ENCODE results near the gene TMEM47. TPM values are rescaled to one million over a fixed set of nuclear protein-coding genes. Genes with fewer than 3 reads are reported as not detected.
A peak's percentile ranks its signal among the peaks of the same experiment; 100 is the strongest.

TMEM47 gene
- total and polyA plus RNA-seq, 2 of the 8 experiments (the other 6 are each of a cell fraction or from before 2014, with no cell fraction given), result 24.8 to 28.5 TPM

DNA sequence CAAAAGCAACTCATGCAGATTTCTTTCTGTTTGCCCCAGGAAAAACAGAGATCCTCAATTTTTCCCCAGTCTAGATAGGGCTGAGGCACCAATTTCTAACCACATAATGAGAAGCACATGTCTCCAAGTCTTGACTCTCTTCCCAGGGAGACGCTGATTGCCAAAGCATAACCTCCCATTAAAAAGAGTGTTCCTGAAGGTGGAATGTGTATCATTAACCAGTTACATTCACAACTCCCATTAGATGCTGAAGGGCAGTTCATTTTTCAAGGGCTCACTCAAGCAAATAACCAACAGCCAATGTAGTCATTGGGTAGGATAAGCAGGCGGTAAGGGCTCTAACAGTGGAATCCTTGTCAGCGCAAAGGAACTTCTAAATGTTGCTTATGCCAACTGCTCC lies 27.5 kb downstream of the TMEM47 start:
- Histone ChIP-seq H3K4me1 (replicated peaks in 1 of 4; ENCODE audit: control insufficient read depth in 3 of 4, insufficient read depth in 4 of 4, low read length in 3 of 4) (no peaks in the 10 kb centered on the region), H2BK5ac (ENCODE audit: low read depth, low read length) (no peak overlapping the region), H2BK15ac (ENCODE audit: low read length) (no peak overlapping the region), H3K27ac (ENCODE audit: low read depth, low read length) (no peak overlapping the region), H4K20me1 (replicated peaks in 1 of 2; ENCODE audit: control insufficient read depth in 1 of 2, insufficient read depth in 2 of 2, low read length in 2 of 2) (no peaks in the 10 kb centered on the region), H3K23ac (ENCODE audit: insufficient read length) (no peak overlapping the region), H2AK5ac (ENCODE audit: low read depth, low read length) (no peak overlapping the region), H3K9me3 (ENCODE audit: insufficient read depth in 2 of 2, low read depth in 1 of 2, low read length in 1 of 2) (no peaks in the 10 kb centered on the region), H2AFZ (ENCODE audit: low read length) (no peak overlapping the region), H3K36me3 (ENCODE audit: control insufficient read depth in 2 of 4, insufficient read depth in 4 of 4, low read length in 3 of 4) (peaks cover 0 to 3% (median 0%) of the 10 kb centered on the region in 4 experiments; a peak in 1 of 8 replicates), H2BK12ac (ENCODE audit: low read depth, low read length) (no peak overlapping the region), H2BK120ac (replicated peaks; ENCODE audit: low read depth, low read length) (no peak overlapping the region), H3K14ac (ENCODE audit: insufficient read length) (no peak overlapping the region), H3K27me3 (replicated peaks in 1 of 4; ENCODE audit: control insufficient read depth in 3 of 4, extremely low read depth in 1 of 4, insufficient read depth in 3 of 4, low read length in 3 of 4) (no peaks in the 10 kb centered on the region), H3K23me2 (ENCODE audit: low read depth, low read length) (no peaks in the 10 kb centered on the region), H3K18ac (ENCODE audit: extremely low read depth, low read length) (no peak overlapping the region), H3K56ac (replicated peaks; ENCODE audit: insufficient read length, low read depth, low read length) (no peak overlapping the region), H3K4ac (replicated peaks; ENCODE audit: insufficient read length, low read depth, low read length) (no peak overlapping the region), H3K79me1 (ENCODE audit: low read depth, low read length) (no peaks in the 10 kb centered on the region), H3K4me3 (ENCODE audit: extremely low read depth in 1 of 4, insufficient read depth in 2 of 4, low read depth in 3 of 4, low read length in 4 of 4) (no peak overlapping the region), H3K9ac (replicated peaks in 1 of 4; ENCODE audit: extremely low read depth in 1 of 4, low read depth in 3 of 4, low read length in 3 of 4) (no peak overlapping the region), H3K79me2 (ENCODE audit: control insufficient read depth in 1 of 2, insufficient read depth in 2 of 2, low read length in 2 of 2) (peaks cover 0 to 8% of the 10 kb centered on the region in 2 experiments; a peak in 1 of 4 replicates), H4K5ac (ENCODE audit: insufficient read length, low read depth, low read length) (no peak overlapping the region), H4K8ac (ENCODE audit: extremely low read depth, insufficient read depth, low read length) (no peak overlapping the region), H4K91ac (replicated peaks; ENCODE audit: insufficient read length, low read length) (no peak overlapping the region), H3K4me2 (ENCODE audit: insufficient read depth in 1 of 2, low read depth in 2 of 2, low read length in 2 of 2) (no peak overlapping the region), H2BK20ac (ENCODE audit: low read length) (no peak overlapping the region)
- FAIRE-seq (peak; percentile 39), DNase-seq (ENCODE audit: low read depth in 1 of 2, low spot score in 2 of 2) (no peak)
- TF ChIP-seq NRF1 (IDR thresholded peaks at IDR 0.05; ENCODE audit: low read depth, low read length) (no peak), USF2 (IDR thresholded peaks at IDR 0.05; ENCODE audit: low read length) (no peak)
- ChIA-PET CTCF (ENCODE audit: partially characterized antibody) (no interaction called here), POLR2A (ENCODE audit: partially characterized antibody) (interaction anchor here (0.6 kb wide), 1 partner anchor 1832 kb away, joined by 5 read pairs; no protein-coding TSS in a partner anchor)
- 88% methylated on average over 1 of the region's 3 CpGs; no CpG with 5 or more reads in 1 of the 2 experiments for WGBS, 2 experiments (ENCODE audit: extremely low coverage in 1 of 2, insufficient coverage in 1 of 2, insufficient read length in 1 of 2, insufficient replicate concordance in 2 of 2, low coverage in 1 of 2, low lambda C conversion rate in 2 of 2, missing lambda C conversion rate in 1 of 2)

Data from H1 (cell line).